CD4-positive, alpha-beta memory T cell (primary cell): Measurements from ENCODE around the gene PIGX. TPM values are rescaled to one million over a fixed set of nuclear protein-coding genes. Genes with fewer than 3 reads are reported as not detected.
"Not testable (repeated sequence)": the region's sequence is repeated elsewhere in the genome, so short reads cannot be mapped to it uniquely, and the experiment has no call there.

Experiments
- CTCF ChIA-PET: fragments of 350-600 bp; sonication (Branson Sonifier 250); formaldehyde crosslinking; loops from one replicate; lab custom pipeline; 2021; ENCODE audit warnings: inconsistent platforms; ENCODE audit not compliant: partially characterized antibody; lab: Charles Lee
- POLR2A ChIA-PET: fragments of 350-600 bp; sonication (Branson Sonifier 250); formaldehyde crosslinking; loops from one replicate; lab custom pipeline; 2021; ENCODE audit not compliant: partially characterized antibody; lab: Charles Lee
- DNase-seq, 5 donors: peaks; one replicate each; pipeline versions ENCODE4 v3.0.0 to v3.0.0-alpha.2; 2020 to 2022; ENCODE audit warnings: mixed read lengths in 1 of 5
- H3K27ac ChIP-seq: one replicate; pipeline ENCODE4 v1.7.0; 2013; ENCODE audit warnings: low read depth, low read length
- H3K27me3 ChIP-seq: 2 replicates; pipeline ENCODE4 v1.7.0; 2013; ENCODE audit warnings: mild to moderate bottlenecking, low read length, moderate library complexity; ENCODE audit not compliant: insufficient read depth
- H3K36me3 ChIP-seq: 2 replicates; pipeline ENCODE4 v1.7.0; 2013; ENCODE audit warnings: mild to moderate bottlenecking, low read length, moderate library complexity; ENCODE audit not compliant: insufficient read depth
- H3K4me1 ChIP-seq: 2 replicates; pipeline ENCODE4 v1.7.0; 2013; ENCODE audit warnings: mild to moderate bottlenecking, low read length, moderate library complexity; ENCODE audit not compliant: insufficient read depth
- H3K4me3 ChIP-seq, 2 donors: one replicate each; pipeline ENCODE4 v1.7.0; 2013; ENCODE audit warnings: low read length in 2 of 2, mild to moderate bottlenecking in 1 of 2
- H3K9me3 ChIP-seq, 2 donors: one replicate each; pipeline ENCODE4 v1.7.0; 2013; ENCODE audit warnings: low read length in 2 of 2, control low read depth in 1 of 2; ENCODE audit not compliant: control insufficient read depth in 1 of 2
- H3K27ac Mint-ChIP-seq, 7 donors: one replicate each; pipeline ENCODE4 v1.8.0; 2020 to 2021; ENCODE audit warnings: mixed read lengths in 7 of 7, mild to moderate bottlenecking in 6 of 7, inconsistent platforms in 3 of 7, moderate library complexity in 3 of 7
- H3K27me3 Mint-ChIP-seq, 2 donors: one replicate each; pipeline ENCODE4 v1.8.0; 2020 to 2021; ENCODE audit warnings: mixed read lengths in 2 of 2
- H3K36me3 Mint-ChIP-seq, 2 donors: one replicate each; pipeline ENCODE4 v1.8.0; 2020 to 2021; ENCODE audit warnings: mixed read lengths in 2 of 2, inconsistent platforms in 1 of 2, mild to moderate bottlenecking in 1 of 2
- H3K4me1 Mint-ChIP-seq, 4 donors: one replicate each; pipeline ENCODE4 v1.8.0; 2020 to 2021; ENCODE audit warnings: mixed read lengths in 4 of 4, mild to moderate bottlenecking in 1 of 4
- H3K4me3 Mint-ChIP-seq, 8 donors: one replicate each; pipeline ENCODE4 v1.8.0; 2020 to 2021; ENCODE audit warnings: mixed read lengths in 8 of 8, mild to moderate bottlenecking in 7 of 8, moderate library complexity in 6 of 8, inconsistent platforms in 3 of 8
- H3K9me3 Mint-ChIP-seq, 8 donors: one replicate each; pipeline ENCODE4 v1.8.0; 2020 to 2021; ENCODE audit warnings: mixed read lengths in 8 of 8, mild to moderate bottlenecking in 5 of 8, inconsistent platforms in 3 of 8, moderate library complexity in 1 of 8
- intact Hi-C: fragments of 100-400 bp; cut with micrococcal nuclease; formaldehyde crosslinking; loops from one replicate; pipeline ENCODE4 v1.15.1; 2023
- polyA plus RNA-seq, 2 donors: library from polyadenylated mRNA; unstranded; fragments of 300-500 nt; fragmentation: Illumina TruSeq; gene quantifications; one replicate each; pipeline ENCODE4 v1.2.3, GENCODE V29; 2021
- total RNA-seq, 2 experiments: library from RNA; stranded (reverse); gene quantifications; one replicate each; pipeline ENCODE4 v1.2.3, GENCODE V29; 2021

Gene PIGX
- total and polyA plus RNA-seq, 4 experiments from 2014 or later, result 19.1 to 37.4 (median 28.9) TPM

- peak within 1 kb of the TSS; percentile 96 to 100 (median 100) for H3K4me3 Mint-ChIP-seq
- intact Hi-C loops, result loop anchor here (1.0 to 10.0 kb wide), 6 partner anchors 28 to 308 kb away; partner anchors contain the start of genes CEP19, NCBP2, PIGX and SENP5
- ChIA-PET CTCF (interaction anchor here (0.6 to 1.5 kb wide), 6 partner anchors 24 to 230 kb away, joined by 3 to 5 read pairs (median 4); no protein-coding TSS in a partner anchor), POLR2A (interaction anchor here (0.6 to 2.6 kb wide), 24 partner anchors 9 to 1046 kb away, joined by 3 to 59 read pairs (median 4); partner anchors contain the start of genes CEP19, FBXO45, NCBP2 and NRROS)
- H3K36me3 Mint-ChIP-seq, result peaks cover 4 to 12% of the 10 kb centered on the region in 2 donors
- H3K9me3 Mint-ChIP-seq, result no peaks in the 10 kb centered on the region
- H3K4me3 ChIP-seq, result peak within 1 kb of the TSS; percentile 70 to 95
- H3K27me3 ChIP-seq, result no peaks in the 10 kb centered on the region
- peak; percentile 85 to 90 (median 87) for DNase-seq
- peaks cover 42% of the 10 kb centered on the region for H3K4me1 ChIP-seq
- H3K27me3 Mint-ChIP-seq, result no peaks in the 10 kb centered on the region
- no peaks in the 10 kb centered on the region for H3K9me3 ChIP-seq
- H3K36me3 ChIP-seq, result no peaks in the 10 kb centered on the region
- H3K27ac ChIP-seq, result peak within 1 kb of the TSS; percentile 99
- H3K4me1 Mint-ChIP-seq, result peaks cover 21 to 45% (median 28%) of the 10 kb centered on the region in 4 donors
- peak within 1 kb of the TSS; percentile 97 to 100 (median 99) for H3K27ac Mint-ChIP-seq
These were observed 27.7 kb downstream of the PIGX start, which contains the start of gene PAK2 for GRCh38 chr3:196739671-196740480. Gene PAK2, plus strand, starts transcription at chr3:196739857. Its CDS starts 42,790 bp downstream, at chr3:196782647.

- Histone ChIP-seq H3K36me3 (no peaks in the 10 kb centered on the region), H3K9me3 (no peaks in the 10 kb centered on the region), H3K4me1 (peaks cover 49% of the 10 kb centered on the region), H3K27ac (peak overlapping the region; percentile 99), H3K27me3 (no peaks in the 10 kb centered on the region), H3K4me3 (peak overlapping the region; percentile 70 to 95)
- Mint-ChIP-seq H3K27ac (peak overlapping the region; percentile 97 to 100 (median 99)), H3K36me3 (peaks cover 4 to 12% of the 10 kb centered on the region in 2 donors), H3K27me3 (no peaks in the 10 kb centered on the region), H3K4me3 (peak overlapping the region; percentile 96 to 100 (median 100)), H3K4me1 (peaks cover 21 to 51% (median 32%) of the 10 kb centered on the region in 4 donors), H3K9me3 (no peaks in the 10 kb centered on the region)
- ChIA-PET POLR2A (interaction anchor here (0.6 to 2.6 kb wide), 25 partner anchors 11 to 1045 kb away, joined by 3 to 59 read pairs (median 4); partner anchors contain the start of genes CEP19, FBXO45, NCBP2 and NRROS), CTCF (interaction anchor here (0.6 to 1.5 kb wide), 6 partner anchors 24 to 230 kb away, joined by 3 to 5 read pairs (median 4); no protein-coding TSS in a partner anchor)
- peak; percentile 52 to 74 (median 66) for DNase-seq
- intact Hi-C loops, result loop anchor here (5.0 to 10.0 kb wide), 2 partner anchors 37 to 64 kb away; no protein-coding TSS in a partner anchor
These were observed 28.5 kb downstream of the PIGX start for GRCh38 chr3:196740481-196741248.

- CTCF ChIA-PET, result interaction anchor here (1.3 to 1.5 kb wide), 2 partner anchors 28 to 229 kb away, joined by 4 to 5 read pairs; no protein-coding TSS in a partner anchor
- Mint-ChIP-seq H3K36me3 (peaks cover 7 to 16% of the 10 kb centered on the region in 2 donors), H3K27ac (peak overlapping the region; percentile 97 to 100 (median 99))
These were observed 29.2 kb downstream of the PIGX start for GRCh38 chr3:196741249-196741889.

GRCh38 chr3:196743569-196743968, 31.4 kb downstream of the PIGX start:
- POLR2A ChIA-PET, H3K27me3 ChIP-seq, H3K9me3 Mint-ChIP-seq, H3K36me3 ChIP-seq, H3K27me3 Mint-ChIP-seq, H3K4me3 ChIP-seq, H3K9me3 ChIP-seq, DNase-seq, CTCF ChIA-PET: not testable (repeated sequence)
- Mint-ChIP-seq H3K27ac (peak overlapping the region in 3 of 7 donors; percentile 7 to 71 (median 60)), H3K36me3 (peaks cover 21 to 28% of the 10 kb centered on the region in 2 donors), H3K4me1 (peaks cover 31 to 64% (median 41%) of the 10 kb centered on the region in 4 donors), H3K4me3 (peak overlapping the region in 3 of 8 donors; percentile 71 to 78 (median 73))
- peaks cover 61% of the 10 kb centered on the region for H3K4me1 ChIP-seq
- H3K27ac ChIP-seq, result peak overlapping the region; percentile 35
- intact Hi-C loops, result loop anchor here (5.0 to 10.0 kb wide), 2 partner anchors 34 to 61 kb away; no protein-coding TSS in a partner anchor

More at GRCh38 chr3:196741249-196741889, 29.2 kb downstream of the PIGX start:
- POLR2A ChIA-PET, result interaction anchor here (0.6 to 2.6 kb wide), 11 partner anchors 10 to 971 kb away, joined by 3 to 59 read pairs (median 5); partner anchors contain the start of genes CEP19, PIGX and SENP5
- Histone ChIP-seq H3K27me3 (no peaks in the 10 kb centered on the region), H3K27ac (peak overlapping the region; percentile 99), H3K36me3 (no peaks in the 10 kb centered on the region), H3K9me3 (no peaks in the 10 kb centered on the region), H3K4me1 (peaks cover 52% of the 10 kb centered on the region), H3K4me3 (peak overlapping the region; percentile 70 to 95)
- no peak for DNase-seq
- intact Hi-C loops, result loop anchor here (5.0 to 10.0 kb wide), 2 partner anchors 36 to 63 kb away; no protein-coding TSS in a partner anchor
- H3K4me3 Mint-ChIP-seq, result peak overlapping the region; percentile 96 to 100 (median 100)
- H3K4me1 Mint-ChIP-seq, result peaks cover 24 to 57% (median 34%) of the 10 kb centered on the region in 4 donors
- H3K27me3 Mint-ChIP-seq, result no peaks in the 10 kb centered on the region
- H3K9me3 Mint-ChIP-seq, result no peaks in the 10 kb centered on the region

GRCh38 chr3:196749125-196749524, 36.9 kb downstream of the PIGX start:
- H3K27me3 ChIP-seq, result no peaks in the 10 kb centered on the region
- no peak overlapping the region for H3K4me3 Mint-ChIP-seq
- ChIA-PET CTCF (interaction anchor here (0.7 kb wide), 1 partner anchor 53 kb away, joined by 3 read pairs; no protein-coding TSS in a partner anchor), POLR2A (no interaction called here)
- no peaks in the 10 kb centered on the region for H3K27me3 Mint-ChIP-seq
- DNase-seq, result no peak
- intact Hi-C loops, result loop anchor here (10.0 kb wide), 1 partner anchor 56 kb away; no protein-coding TSS in a partner anchor
- peaks cover 33 to 46% of the 10 kb centered on the region in 2 donors for H3K36me3 Mint-ChIP-seq
- H3K9me3 Mint-ChIP-seq, result no peaks in the 10 kb centered on the region
- no peaks in the 10 kb centered on the region for H3K36me3 ChIP-seq
- H3K9me3 ChIP-seq, result no peaks in the 10 kb centered on the region
- peak overlapping the region in 4 of 7 donors; percentile 20 to 39 (median 28) for H3K27ac Mint-ChIP-seq
- H3K4me1 Mint-ChIP-seq, result peaks cover 36 to 63% (median 49%) of the 10 kb centered on the region in 4 donors
- peaks cover 46% of the 10 kb centered on the region for H3K4me1 ChIP-seq
- no peak overlapping the region for H3K27ac ChIP-seq
- no peak overlapping the region for H3K4me3 ChIP-seq

GRCh38 chr3:196753201-196753600, 41.0 kb downstream of the PIGX start:
- POLR2A ChIA-PET, result no interaction called here

More at GRCh38 chr3:196753201-196753600, 41.0 kb downstream of the PIGX start:
- Mint-ChIP-seq H3K4me1 (peaks cover 48 to 64% (median 56%) of the 10 kb centered on the region in 4 donors), H3K27me3 (no peaks in the 10 kb centered on the region), H3K4me3 (no peak overlapping the region), H3K27ac (peak overlapping the region in 3 of 7 donors; percentile 15 to 69 (median 41)), H3K36me3 (peaks cover 49 to 60% of the 10 kb centered on the region in 2 donors), H3K9me3 (peaks cover 0 to 21% (median 17%) of the 10 kb centered on the region in 8 donors)
- Histone ChIP-seq H3K4me1 (peaks cover 33% of the 10 kb centered on the region), H3K27ac (no peak overlapping the region), H3K9me3 (no peaks in the 10 kb centered on the region), H3K27me3 (no peaks in the 10 kb centered on the region), H3K4me3 (no peak overlapping the region), H3K36me3 (peaks cover 10% of the 10 kb centered on the region)
- CTCF ChIA-PET, result interaction anchor here (1.7 kb wide), 1 partner anchor 16 kb away, joined by 3 read pairs; no protein-coding TSS in a partner anchor
- intact Hi-C loops, result no loop called here
- no peak for DNase-seq
